Fibroblast of lung (primary cell): ENCODE results near the gene ETV6.

Experiments used
- CTCF ChIP-seq, 2 donors: IDR thresholded peaks in 1 of 2; conservative IDR thresholded peaks in 1 of 2; 1 replicate in 1 of 2; 2 replicates in 1 of 2; pipeline ENCODE4 v1.5.1; 2011 to 2012; ENCODE audit warnings: low read length in 2 of 2, control low read depth in 1 of 2, inconsistent platforms in 1 of 2, low read depth in 1 of 2, mild to moderate bottlenecking in 1 of 2
- EZH2 ChIP-seq: IDR thresholded peaks from 2 replicates; pipeline ENCODE4 v1.5.1; 2012; ENCODE audit warnings: low read length, control low read depth, mild to moderate bottlenecking; ENCODE audit errors: missing control alignments

- TF ChIP-seq CTCF (conservative IDR thresholded peaks at IDR 0.05 in 1 of 2, IDR thresholded peaks at IDR 0.05 in 1 of 2; ENCODE audit: low read depth in 1 of 2, low read length in 2 of 2) (no peak), EZH2 (no peak)
Measured at GRCh38 chr12:11731042-11731357, 81.5 kb downstream of the ETV6 start.
